GM21825 (cell line): ENCODE measurements around the gene KRT14.
"Not testable (repeated sequence)": the region's sequence is repeated elsewhere in the genome, so short reads cannot be mapped to it uniquely, and the experiment has no call there.

Experiments used
- ATAC-seq: cut with Tn5 transposase; IDR thresholded peaks from one replicate; pipeline ENCODE4 v1.9.1; 2021; ENCODE audit warnings: mild to moderate bottlenecking, moderate library complexity; ENCODE audit not compliant: unreplicated experiment

The KRT14 gene

DNA sequence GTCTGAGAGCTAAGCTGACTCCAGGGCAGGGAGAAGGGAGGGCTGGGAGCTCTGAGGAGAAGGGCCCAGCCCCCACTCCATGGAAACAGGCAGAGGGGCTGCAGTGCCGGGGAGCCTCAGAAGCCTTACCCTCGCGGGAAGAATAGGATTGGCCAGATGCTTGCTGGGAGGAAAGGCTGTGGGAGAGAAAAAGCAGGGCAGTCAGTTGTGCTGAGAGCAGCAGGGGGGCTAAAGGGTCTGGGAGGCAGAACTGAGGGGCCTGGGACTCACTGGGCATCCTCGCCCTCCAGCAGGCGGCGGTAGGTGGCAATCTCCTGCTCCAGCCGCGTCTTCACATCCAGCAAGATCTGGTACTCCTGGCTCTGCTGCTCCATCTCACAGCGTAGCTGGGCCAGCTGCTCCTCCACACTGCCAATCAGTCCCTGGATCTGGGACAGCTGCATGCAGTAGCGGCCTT, 23.4 kb upstream of the KRT14 start:
- not testable (repeated sequence) for ATAC-seq

DNA sequence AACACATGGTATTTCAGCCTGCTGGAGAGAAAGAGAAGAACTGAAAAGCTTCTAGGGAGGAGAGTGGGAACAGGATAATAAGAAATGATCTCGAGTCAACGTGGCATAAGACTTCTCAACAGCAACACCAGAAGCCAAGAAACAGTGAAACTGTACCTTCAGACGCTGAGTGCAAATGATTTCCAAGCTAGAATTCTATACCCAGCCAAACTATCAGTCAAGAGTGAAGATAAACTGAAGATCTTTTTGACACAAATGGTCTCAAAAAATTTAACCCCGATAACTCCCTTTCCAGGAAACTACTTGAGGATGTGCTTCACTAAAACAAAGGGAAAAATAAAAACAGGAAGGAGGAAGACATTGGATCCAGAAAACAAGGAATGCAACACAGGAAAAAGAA, 20.2 kb upstream of the KRT14 start:
- not testable (repeated sequence) for ATAC-seq

DNA sequence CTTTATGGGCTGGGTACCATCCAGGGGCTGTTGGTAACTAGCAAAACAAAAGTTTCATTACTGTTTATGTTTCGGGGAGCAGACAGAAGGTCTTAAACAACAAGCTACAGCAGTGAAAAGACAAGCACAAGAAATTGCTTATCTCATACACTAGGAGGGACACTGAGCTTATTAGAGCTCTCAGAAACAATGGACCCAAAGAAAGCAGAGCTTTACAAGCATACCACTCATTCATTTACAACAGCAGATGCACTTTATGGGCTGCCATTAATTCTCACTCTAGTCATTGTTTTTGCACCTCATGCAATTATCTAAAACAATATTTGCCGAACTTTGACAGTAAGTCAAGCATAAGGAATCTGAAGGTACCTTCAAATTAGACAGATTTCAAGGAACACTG, 15.8 kb upstream of the KRT14 start:
- no peak for ATAC-seq

DNA sequence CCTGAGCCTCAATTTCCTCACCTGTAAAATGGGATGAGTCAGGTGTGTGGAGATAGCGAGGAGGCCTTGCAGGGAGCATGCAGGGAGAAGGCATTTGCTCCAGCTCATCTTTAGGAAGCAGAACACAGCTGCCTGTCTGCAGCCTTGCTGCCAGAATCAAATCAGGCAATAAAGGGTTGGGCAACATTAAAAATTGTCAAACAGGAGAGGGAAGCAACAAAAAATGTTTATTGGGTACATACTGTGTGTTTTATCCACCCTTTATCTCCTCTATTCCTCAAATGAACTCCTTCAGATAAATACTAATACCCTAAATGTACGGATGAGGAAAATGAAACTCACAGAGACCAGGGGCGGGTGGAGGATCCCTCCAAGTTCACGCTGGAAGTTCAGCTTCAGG, 13.6 kb upstream of the KRT14 start:
- ATAC-seq, result no peak

DNA sequence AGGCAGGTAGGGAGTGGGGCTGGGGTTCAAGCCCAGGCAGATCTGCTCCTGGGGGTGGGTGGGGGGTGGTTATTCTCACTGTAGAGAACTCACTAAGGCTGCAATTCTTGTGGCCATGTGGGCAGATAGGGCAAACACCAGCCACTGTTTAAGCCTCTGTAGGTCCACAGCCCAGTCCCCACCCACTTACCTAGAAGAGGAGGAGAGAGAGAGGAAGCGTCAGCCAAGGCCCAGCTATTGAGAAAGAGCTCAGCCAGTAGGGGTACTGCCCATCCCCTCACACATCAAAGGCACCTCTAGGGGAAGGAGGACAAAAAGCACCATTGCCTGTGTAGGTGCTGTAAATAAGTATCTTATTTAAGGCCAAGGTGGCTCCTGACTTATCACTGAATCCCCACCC, 13.0 kb upstream of the KRT14 start:
- no peak for ATAC-seq

DNA sequence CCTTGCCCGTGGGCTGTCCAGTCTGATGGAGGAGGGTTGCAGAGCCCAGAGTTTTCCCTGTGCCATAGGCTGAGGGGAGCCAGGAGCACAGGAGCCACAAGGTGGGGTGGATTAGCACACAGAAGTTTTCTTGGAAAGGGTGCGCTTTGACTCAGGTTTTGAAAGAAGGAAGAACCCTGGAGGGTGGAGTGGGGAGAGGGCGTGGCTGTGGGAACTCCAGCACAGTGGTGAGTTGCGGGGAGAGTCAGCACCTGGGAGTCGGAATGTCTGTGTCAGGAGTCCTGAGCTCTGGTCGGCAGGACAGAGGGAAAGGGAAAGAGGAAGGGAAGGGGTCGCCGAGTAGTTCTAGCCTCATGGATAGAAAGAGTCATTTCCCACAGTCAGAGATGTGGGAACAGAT, 8.9 kb upstream of the KRT14 start:
- ATAC-seq, result no peak

DNA sequence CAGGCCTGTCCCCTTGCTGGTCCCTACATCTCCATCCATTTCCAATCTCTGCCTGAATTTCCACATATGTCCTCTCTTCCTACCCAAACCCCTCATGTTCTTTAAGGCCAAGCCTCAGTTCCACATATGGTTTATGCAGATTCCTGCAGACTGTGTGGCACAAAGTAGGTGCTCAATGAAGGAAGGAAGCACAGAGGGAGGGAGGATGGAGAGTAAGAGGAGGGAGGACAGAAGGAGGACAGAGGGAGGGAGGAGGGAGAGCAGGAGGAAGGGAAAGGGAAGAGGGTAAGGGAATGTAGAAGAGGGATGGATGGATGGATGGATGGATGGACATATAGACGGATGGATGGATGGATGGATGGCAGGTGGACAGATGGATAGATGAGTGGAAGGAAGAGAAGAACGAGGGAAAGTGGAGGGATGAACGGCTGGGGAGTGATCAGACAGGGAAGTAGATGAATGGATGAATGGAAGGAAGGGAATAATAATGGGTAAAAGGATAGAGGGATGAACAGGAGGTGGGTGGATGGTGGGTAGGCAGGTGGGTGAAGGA, 7.7 kb upstream of the KRT14 start:
- ATAC-seq, result no peak

DNA sequence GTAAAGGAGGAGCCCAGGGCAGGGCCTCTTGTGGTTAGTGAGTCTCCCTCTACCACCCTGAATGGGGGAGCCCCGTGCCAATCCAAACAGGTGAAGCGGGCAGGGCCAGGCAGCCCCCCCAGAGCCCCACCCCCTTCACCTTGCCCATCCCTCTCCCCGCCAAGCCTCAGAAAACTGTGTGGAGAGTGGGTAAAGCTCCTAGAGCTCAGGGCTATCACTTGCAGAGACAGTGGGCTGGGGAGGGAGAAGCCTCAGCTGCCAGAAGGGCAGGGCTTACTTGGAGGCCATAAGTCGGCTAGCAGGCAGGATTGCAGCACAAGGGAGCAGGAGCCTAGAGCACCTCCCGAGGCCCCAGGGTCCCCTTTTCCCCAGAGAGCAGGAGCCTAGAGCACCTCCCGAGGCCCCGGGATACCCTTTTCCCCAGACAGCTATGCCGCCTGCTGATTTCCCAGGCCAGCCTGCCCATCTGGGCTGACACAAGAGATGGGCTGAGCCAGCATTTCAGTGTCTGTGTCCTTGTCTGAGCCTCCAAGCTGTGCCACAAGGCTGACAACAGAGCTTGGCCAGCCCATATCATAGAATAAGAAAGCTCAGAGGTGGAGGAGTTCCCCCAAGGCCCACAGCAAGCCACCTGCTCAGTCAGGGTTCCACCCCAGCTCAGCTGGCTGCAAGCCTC, 6.7 kb upstream of the KRT14 start:
- ATAC-seq, result no peak

GRCh38 chr17:41592601-41593305, 6.1 kb upstream of the KRT14 start:
- ATAC-seq, result no peak

DNA sequence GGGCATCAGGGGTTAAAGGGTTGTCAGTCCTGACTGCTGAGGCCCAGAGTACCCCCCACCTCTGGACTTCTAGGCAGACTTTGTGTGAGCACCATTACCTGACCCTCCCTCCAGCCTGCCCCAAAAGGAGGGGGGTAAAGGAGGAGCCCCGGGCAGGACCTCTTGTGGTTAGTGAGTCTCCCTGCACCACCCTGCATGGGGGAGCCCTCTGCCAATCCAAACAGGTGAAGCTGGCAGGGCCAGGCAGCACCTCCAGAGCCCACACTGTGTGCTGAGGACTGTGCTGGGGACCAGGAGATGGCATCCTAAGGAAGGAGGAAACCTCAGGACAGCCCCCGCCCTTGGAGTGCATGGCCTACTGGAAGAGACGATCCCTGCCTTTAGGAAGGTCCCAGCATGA, 2.6 kb upstream of the KRT14 start:
- no peak for ATAC-seq

- ATAC-seq, result no peak
These were observed 1.6 kb upstream of the KRT14 start for GRCh38 chr17:41588126-41588810.

- no peak for ATAC-seq
These were observed 1.2 kb downstream of the KRT14 start for GRCh38 chr17:41585301-41586056.

DNA sequence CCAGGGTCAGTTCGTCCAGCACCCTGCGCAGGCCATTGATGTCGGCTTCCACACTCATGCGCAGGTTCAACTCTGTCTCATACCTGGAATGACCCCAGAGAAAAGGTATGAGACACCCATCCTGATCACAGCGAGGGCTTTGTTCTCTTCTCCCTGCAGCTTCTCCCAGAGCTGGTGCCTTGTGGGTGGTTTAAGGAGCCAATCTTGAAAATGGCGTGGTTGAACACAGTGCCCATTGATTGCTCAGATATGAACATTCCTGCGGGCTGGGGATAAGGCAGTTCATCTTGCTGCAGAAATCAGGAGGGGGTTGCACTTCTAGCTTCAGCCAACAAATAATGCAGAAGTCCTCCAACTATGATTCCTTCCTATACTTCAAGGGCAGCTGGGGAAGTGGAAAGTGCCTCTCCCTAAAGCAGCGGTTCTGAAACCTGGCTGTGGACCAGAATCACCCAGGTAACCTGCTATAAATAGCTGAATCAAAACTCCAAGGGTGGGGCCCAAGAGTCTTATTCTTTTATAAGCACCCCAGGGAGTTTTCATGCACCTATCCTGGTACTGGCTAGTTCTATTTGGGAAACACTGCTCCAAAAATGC, 2.3 kb downstream of the KRT14 start:
- not testable (repeated sequence) for ATAC-seq

- ATAC-seq, result no peak
These were observed 3.3 kb downstream of the KRT14 start for GRCh38 chr17:41583137-41584127.

- not testable (repeated sequence) for ATAC-seq
These were observed 4.4 kb downstream of the KRT14 start for GRCh38 chr17:41582061-41582968.

DNA sequence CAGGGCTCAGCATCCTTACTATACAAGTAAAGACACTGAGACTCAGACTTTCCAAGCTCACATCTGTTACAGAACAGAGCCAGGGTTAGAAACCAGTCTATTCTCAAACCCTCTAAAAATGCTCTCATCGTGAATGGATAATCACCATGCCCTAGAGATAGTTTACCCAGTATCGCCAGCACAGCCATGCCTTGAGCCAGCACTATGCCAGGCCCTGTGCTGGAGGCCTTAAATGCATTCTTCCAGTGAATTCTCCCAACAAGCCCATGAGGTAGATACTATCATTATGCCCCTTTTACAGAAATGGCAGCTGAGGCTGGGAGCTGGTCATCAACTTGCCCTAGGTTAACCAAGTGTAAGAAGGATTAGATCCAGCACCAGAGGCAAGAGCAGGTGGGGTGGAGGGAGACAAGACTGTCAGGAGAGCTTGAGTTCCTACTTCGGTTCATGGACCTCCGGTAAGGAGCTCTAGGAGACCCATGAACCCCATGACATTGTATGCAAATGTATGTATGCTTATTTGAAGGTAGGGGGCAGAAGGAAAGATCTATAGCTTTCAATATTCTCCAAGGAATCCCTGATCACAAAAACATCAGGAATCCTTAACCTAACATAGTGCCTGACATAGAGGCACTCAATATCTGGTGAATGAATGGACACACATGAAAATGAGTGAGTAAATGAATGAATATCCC, 5.2 kb downstream of the KRT14 start:
- no peak for ATAC-seq

- ATAC-seq, result no peak
These were observed 5.9 kb downstream of the KRT14 start for GRCh38 chr17:41580687-41581365.
